ENCODE data around the gene SUSD6. TPM values are rescaled to one million over a fixed set of nuclear protein-coding genes. Genes with fewer than 3 reads are reported as not detected.

The SUSD6 gene
- total RNA-seq, 2 donors from 2014 or later = 27.3 to 70.3 TPM

- no peak overlapping the region for H3K27ac ChIP-seq
- H3K4me3 ChIP-seq = no peak overlapping the region
- H3K36me3 ChIP-seq = no peaks in the 10 kb centered on the region
- no peaks in the 10 kb centered on the region for H3K4me1 ChIP-seq
- intact Hi-C loops (cut with DNase I) = no loop called here
- TF ChIP-seq, protein P1, sequence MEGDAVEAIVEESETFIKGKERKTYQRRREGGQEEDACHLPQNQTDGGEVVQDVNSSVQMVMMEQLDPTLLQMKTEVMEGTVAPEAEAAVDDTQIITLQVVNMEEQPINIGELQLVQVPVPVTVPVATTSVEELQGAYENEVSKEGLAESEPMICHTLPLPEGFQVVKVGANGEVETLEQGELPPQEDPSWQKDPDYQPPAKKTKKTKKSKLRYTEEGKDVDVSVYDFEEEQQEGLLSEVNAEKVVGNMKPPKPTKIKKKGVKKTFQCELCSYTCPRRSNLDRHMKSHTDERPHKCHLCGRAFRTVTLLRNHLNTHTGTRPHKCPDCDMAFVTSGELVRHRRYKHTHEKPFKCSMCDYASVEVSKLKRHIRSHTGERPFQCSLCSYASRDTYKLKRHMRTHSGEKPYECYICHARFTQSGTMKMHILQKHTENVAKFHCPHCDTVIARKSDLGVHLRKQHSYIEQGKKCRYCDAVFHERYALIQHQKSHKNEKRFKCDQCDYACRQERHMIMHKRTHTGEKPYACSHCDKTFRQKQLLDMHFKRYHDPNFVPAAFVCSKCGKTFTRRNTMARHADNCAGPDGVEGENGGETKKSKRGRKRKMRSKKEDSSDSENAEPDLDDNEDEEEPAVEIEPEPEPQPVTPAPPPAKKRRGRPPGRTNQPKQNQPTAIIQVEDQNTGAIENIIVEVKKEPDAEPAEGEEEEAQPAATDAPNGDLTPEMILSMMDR (IDR thresholded peaks at IDR 0.05) = no peak
- no peak overlapping the region for H3K9ac ChIP-seq (ENCODE audit: low read depth in 2 of 2, low read length in 2 of 2)
- no peaks in the 10 kb centered on the region for H3K9me3 ChIP-seq
- no peaks in the 10 kb centered on the region for H3K27me3 ChIP-seq
- no peak for DNase-seq
These were observed 149.4 kb downstream of the SUSD6 start for GRCh38 chr14:69760810-69761209.

DNA sequence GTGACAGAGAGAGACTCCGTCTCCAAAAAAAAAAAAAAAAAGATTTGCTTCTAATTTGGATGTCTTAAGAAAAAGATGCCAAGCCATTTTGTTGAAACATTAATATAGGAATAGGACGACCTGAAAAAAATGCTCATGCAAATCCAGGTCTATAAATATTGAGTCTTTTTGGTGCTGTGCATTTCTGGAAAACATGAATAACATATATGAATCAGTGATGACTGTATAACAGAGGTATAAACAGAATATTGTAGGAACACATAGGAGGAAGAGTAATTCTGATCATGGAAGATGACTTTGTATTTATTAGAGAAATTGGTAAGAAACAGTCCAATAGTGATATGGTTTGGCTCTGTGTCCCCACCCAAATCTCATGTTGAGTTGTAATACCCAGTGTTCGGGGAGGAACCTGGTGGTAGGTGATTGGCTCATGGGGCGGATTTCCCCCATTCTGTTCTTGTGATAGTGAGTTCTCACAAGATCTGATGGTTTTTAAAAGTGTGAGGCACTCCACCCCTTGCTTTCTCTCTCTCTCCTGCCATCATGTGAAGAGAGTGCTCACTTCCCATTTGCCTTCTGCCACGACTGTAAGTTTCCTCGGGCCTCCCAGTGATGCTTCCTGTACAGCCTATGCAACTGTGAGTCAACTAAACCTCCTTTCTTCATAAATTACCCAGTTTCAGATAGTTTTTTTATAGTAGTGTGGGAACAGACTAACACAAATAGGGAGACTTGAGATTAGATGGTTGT lies 152.5 kb downstream of the SUSD6 start:
- no peaks in the 10 kb centered on the region for H3K9me3 ChIP-seq
- H3K27ac ChIP-seq = no peak overlapping the region
- H3K27me3 ChIP-seq = no peaks in the 10 kb centered on the region
- H3K36me3 ChIP-seq = no peaks in the 10 kb centered on the region
- H3K4me1 ChIP-seq = no peaks in the 10 kb centered on the region
- H3K9ac ChIP-seq (ENCODE audit: low read depth in 2 of 2, low read length in 2 of 2) = no peak overlapping the region
- H3K4me3 ChIP-seq = no peak overlapping the region
- DNase-seq = no peak
- intact Hi-C loops (cut with DNase I) = no loop called here
- TF ChIP-seq, protein P1 (IDR thresholded peaks at IDR 0.05) = no peak

Other genes with a start within 250 kb of the SUSD6 start
- gene ERH, start 213.3 kb upstream of the SUSD6 start, total RNA-seq = 100 to 1,000 TPM; 118 to 192 TPM
- 10 to 100 TPM; 79.7 to 83.1 TPM for gene SLC39A9, start 212.9 kb upstream of the SUSD6 start, total RNA-seq
- gene PLEKHD1, start 126.9 kb upstream of the SUSD6 start, total RNA-seq = under 1 TPM; 0.05 to 0.10 TPM
- not detected for gene CCDC177, start 36.7 kb upstream of the SUSD6 start, total RNA-seq
- gene SRSF5, start 155.5 kb downstream of the SUSD6 start, total RNA-seq = 100 to 1,000 TPM; 198 to 206 TPM
- not detected for gene SLC10A1, start 185.6 kb downstream of the SUSD6 start, total RNA-seq